Dermis microvascular lymphatic vessel endothelial cell (primary cell): ENCODE results near the gene INSYN1. TPM values are rescaled to one million over a fixed set of nuclear protein-coding genes. Genes with fewer than 3 reads are reported as not detected.

Source experiments
- DNase-seq, 2 donors: peaks; one replicate each; pipeline versions ENCODE4 v3.0.0 to v3.0.0-alpha.2; 2010; ENCODE audit warnings: low read depth in 2 of 2
- total RNA-seq: library from RNA; depleted of rRNA; stranded (reverse); fragments of >200 nt; gene quantifications from 2 replicates; pipeline ENCODE4 v1.2.1, GENCODE V29; 2014

Gene INSYN1
- total RNA-seq, 1 donor from 2014 or later = 0.13 TPM

GRCh38 chr15:73777741-73778140, 24.6 kb upstream of the INSYN1 start:
- no peak for DNase-seq

- no peak for DNase-seq
These were observed 20.3 kb upstream of the INSYN1 start for GRCh38 chr15:73773428-73773827.

- DNase-seq = no peak
These were observed 18.4 kb upstream of the INSYN1 start for GRCh38 chr15:73771385-73772045.

- DNase-seq = no peak
These were observed 16.9 kb upstream of the INSYN1 start for GRCh38 chr15:73770050-73770449.

- no peak for DNase-seq
These were observed 14.8 kb upstream of the INSYN1 start for GRCh38 chr15:73767806-73768501.

- DNase-seq = no peak
These were observed 13.4 kb upstream of the INSYN1 start for GRCh38 chr15:73766598-73766997.

GRCh38 chr15:73765778-73766177, 12.6 kb upstream of the INSYN1 start:
- no peak for DNase-seq

- DNase-seq = no peak
These were observed 10.8 kb upstream of the INSYN1 start for GRCh38 chr15:73763931-73764330.

GRCh38 chr15:73760330-73761329, 7.5 kb upstream of the INSYN1 start:
- DNase-seq = no peak

- DNase-seq = no peak
These were observed 5.3 kb upstream of the INSYN1 start for GRCh38 chr15:73758461-73758860.

GRCh38 chr15:73757571-73757970, 4.4 kb upstream of the INSYN1 start:
- DNase-seq = no peak

GRCh38 chr15:73756947-73757513, 3.9 kb upstream of the INSYN1 start:
- DNase-seq = no peak

- no peak for DNase-seq
These were observed 3.2 kb upstream of the INSYN1 start for GRCh38 chr15:73756390-73756789.

GRCh38 chr15:73755946-73756345, 2.8 kb upstream of the INSYN1 start:
- DNase-seq = no peak

- no peak for DNase-seq
These were observed 2.3 kb upstream of the INSYN1 start for GRCh38 chr15:73755481-73755880.

GRCh38 chr15:73754461-73754860, 1.3 kb upstream of the INSYN1 start:
- no peak for DNase-seq

- peak in 1 of 2 donors; percentile 14 for DNase-seq
These were observed 351 bp downstream of the INSYN1 start for GRCh38 chr15:73752806-73753193.

GRCh38 chr15:73751899-73752805, 999 bp downstream of the INSYN1 start:
- no peak for DNase-seq

GRCh38 chr15:73751511-73751898, 1.6 kb downstream of the INSYN1 start:
- DNase-seq = no peak

GRCh38 chr15:73750951-73751350, 2.2 kb downstream of the INSYN1 start:
- no peak for DNase-seq

- DNase-seq = no peak
These were observed 2.7 kb downstream of the INSYN1 start for GRCh38 chr15:73750438-73750837.
